ENCODE measurements around the gene SCRN1. TPM values are rescaled to one million over a fixed set of nuclear protein-coding genes. Genes with fewer than 3 reads are reported as not detected.

Gene SCRN1
- total and polyA plus RNA-seq, 2 of the 13 experiments (the other 11 are each of a cell fraction or from before 2014, with no cell fraction given): 43.2 to 49.8 TPM

GRCh38 chr7:29988424-29989256, 961 bp downstream of the SCRN1 start (continued):
- TF ChIP-seq ZBTB43 (CRISPR knock-in tag; conservative IDR thresholded peaks at IDR 0.05): 0 out of 2 replicates have a peak, but pooled peaks have one; percentile 10
- peak; percentile 68 for TF ChIP-seq POLR2G (IDR thresholded peaks at IDR 0.05; ENCODE audit: low read depth, low read length)
- TF ChIP-seq FOSL2 (CRISPR knock-in tag; IDR thresholded peaks at IDR 0.05): no peak
- peak; percentile 15 for TF ChIP-seq ZNF407 (CRISPR knock-in tag; IDR thresholded peaks at IDR 0.05; ENCODE audit: not compliant biosample characterization)
- no peak; the same call in 1 of the 2 replicates for TF ChIP-seq ZNF691 (CRISPR knock-in tag; IDR thresholded peaks at IDR 0.05; ENCODE audit: borderline replicate concordance, low read depth)
- TF ChIP-seq ZNF337 (CRISPR knock-in tag; IDR thresholded peaks at IDR 0.05; ENCODE audit: borderline replicate concordance, low read depth): no peak
- TF ChIP-seq ZHX2 (IDR thresholded peaks at IDR 0.05; ENCODE audit: low read depth): peak; percentile 71
- TF ChIP-seq ZHX2 (CRISPR knock-in tag; IDR thresholded peaks at IDR 0.05; ENCODE audit: borderline replicate concordance): no peak
- TF ChIP-seq ZNF75D (CRISPR knock-in tag; IDR thresholded peaks at IDR 0.05; ENCODE audit: borderline replicate concordance): no peak
- no peak for TF ChIP-seq SIX1 (CRISPR knock-in tag; IDR thresholded peaks at IDR 0.05; ENCODE audit: borderline replicate concordance)
- no peak for TF ChIP-seq MED1 (CRISPR knock-in tag; IDR thresholded peaks at IDR 0.05)

Measured in HepG2 (cell line).